BE2C (cell line): ENCODE measurements around the gene HLA-A.

Source experiments
- DNase-seq: peaks from one replicate; pipeline ENCODE4 v3.0.0-alpha.2; 2020
- H3K27me3 ChIP-seq: fragments of 250-450 bp; sonication (Bioruptor Pico); 2 replicates; pipeline ENCODE4 v1.5.1; 2020; ENCODE audit warnings: mild to moderate bottlenecking
- H3K36me3 ChIP-seq: fragments of 250-450 bp; sonication (Bioruptor Pico); 2 replicates; pipeline ENCODE4 v1.5.1; 2020; ENCODE audit warnings: mild to moderate bottlenecking
- H3K4me1 ChIP-seq: fragments of 250-450 bp; sonication (Bioruptor Pico); 2 replicates; pipeline ENCODE4 v1.5.1; 2020
- H3K4me3 ChIP-seq: 2 replicates; pipeline ENCODE4 v1.5.1; 2011; ENCODE audit warnings: low read depth, low read length
- H3K9me3 ChIP-seq: fragments of 250-450 bp; sonication (Bioruptor Pico); 2 replicates; pipeline ENCODE4 v1.5.1; 2020
- CTCF ChIP-seq: IDR thresholded peaks from 2 replicates; pipeline ENCODE4 v1.5.1; 2012; ENCODE audit warnings: mild to moderate bottlenecking, low read depth, low read length

The HLA-A gene

GRCh38 chr6:29941471-29941870 is 861 bp upstream of the HLA-A start:
- TF ChIP-seq CTCF: no peak
- peak overlapping the region; percentile 73 for H3K4me3 ChIP-seq
- no peak for DNase-seq
- H3K4me1 ChIP-seq: no peaks in the 10 kb centered on the region
- H3K36me3 ChIP-seq: peaks cover 3% of the 10 kb centered on the region
- no peaks in the 10 kb centered on the region for H3K27me3 ChIP-seq
- no peaks in the 10 kb centered on the region for H3K9me3 ChIP-seq

DNA sequence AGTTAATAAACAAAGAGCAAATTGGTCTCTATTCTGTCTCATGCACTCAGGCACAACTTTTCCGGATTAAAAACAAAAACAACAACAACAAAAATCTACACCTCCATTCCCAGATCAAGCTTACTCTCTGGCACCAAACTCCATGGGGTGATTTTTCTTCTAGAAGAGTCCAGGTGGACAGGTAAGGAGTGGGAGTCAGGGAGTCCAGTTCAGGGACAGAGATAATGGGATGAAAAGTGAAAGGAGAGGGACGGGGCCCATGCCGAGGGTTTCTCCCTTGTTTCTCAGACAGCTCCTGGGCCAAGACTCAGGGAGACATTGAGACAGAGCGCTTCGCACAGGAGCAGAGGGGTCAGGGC is 437 bp upstream of the HLA-A start:
- Histone ChIP-seq H3K36me3 (peaks cover 3% of the 10 kb centered on the region), H3K9me3 (no peaks in the 10 kb centered on the region), H3K4me1 (no peaks in the 10 kb centered on the region), H3K4me3 (peak overlapping the region; percentile 73), H3K27me3 (no peaks in the 10 kb centered on the region)
- no peak for TF ChIP-seq CTCF
- no peak for DNase-seq

DNA sequence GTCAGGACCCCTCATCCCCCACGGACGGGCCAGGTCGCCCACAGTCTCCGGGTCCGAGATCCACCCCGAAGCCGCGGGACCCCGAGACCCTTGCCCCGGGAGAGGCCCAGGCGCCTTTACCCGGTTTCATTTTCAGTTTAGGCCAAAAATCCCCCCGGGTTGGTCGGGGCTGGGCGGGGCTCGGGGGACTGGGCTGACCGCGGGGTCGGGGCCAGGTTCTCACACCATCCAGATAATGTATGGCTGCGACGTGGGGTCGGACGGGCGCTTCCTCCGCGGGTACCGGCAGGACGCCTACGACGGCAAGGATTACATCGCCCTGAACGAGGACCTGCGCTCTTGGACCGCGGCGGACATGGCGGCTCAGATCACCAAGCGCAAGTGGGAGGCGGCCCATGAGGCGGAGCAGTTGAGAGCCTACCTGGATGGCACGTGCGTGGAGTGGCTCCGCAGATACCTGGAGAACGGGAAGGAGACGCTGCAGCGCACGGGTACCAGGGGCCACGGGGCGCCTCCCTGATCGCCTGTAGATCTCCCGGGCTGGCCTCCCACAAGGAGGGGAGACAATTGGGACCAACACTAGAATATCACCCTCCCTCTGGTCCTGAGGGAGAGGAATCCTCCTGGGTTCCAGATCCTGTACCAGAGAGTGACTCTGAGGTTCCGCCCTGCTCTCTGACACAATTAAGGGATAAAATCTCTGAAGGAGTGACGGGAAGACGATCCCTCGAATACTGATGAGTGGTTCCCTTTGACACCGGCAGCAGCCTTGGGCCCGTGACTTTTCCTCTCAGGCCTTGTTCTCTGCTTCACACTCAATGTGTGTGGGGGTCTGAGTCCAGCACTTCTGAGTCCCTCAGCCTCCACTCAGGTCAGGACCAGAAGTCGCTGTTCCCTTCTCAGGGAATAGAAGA is 978 bp downstream of the HLA-A start:
- Histone ChIP-seq H3K27me3 (no peaks in the 10 kb centered on the region), H3K4me3 (peak overlapping the region; percentile 73), H3K4me1 (peaks cover 7% of the 10 kb centered on the region), H3K9me3 (no peaks in the 10 kb centered on the region), H3K36me3 (peaks cover 3% of the 10 kb centered on the region)
- no peak for TF ChIP-seq CTCF
- DNase-seq: no peak

DNA sequence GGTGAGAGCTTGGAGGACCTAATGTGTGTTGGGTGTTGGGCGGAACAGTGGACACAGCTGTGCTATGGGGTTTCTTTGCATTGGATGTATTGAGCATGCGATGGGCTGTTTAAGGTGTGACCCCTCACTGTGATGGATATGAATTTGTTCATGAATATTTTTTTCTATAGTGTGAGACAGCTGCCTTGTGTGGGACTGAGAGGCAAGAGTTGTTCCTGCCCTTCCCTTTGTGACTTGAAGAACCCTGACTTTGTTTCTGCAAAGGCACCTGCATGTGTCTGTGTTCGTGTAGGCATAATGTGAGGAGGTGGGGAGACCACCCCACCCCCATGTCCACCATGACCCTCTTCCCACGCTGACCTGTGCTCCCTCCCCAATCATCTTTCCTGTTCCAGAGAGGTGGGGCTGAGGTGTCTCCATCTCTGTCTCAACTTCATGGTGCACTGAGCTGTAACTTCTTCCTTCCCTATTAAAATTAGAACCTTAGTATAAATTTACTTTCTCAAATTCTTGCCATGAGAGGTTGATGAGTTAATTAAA is 3.0 kb downstream of the HLA-A start:
- Histone ChIP-seq H3K36me3 (peaks cover 3% of the 10 kb centered on the region), H3K4me3 (no peak overlapping the region), H3K9me3 (no peaks in the 10 kb centered on the region), H3K27me3 (no peaks in the 10 kb centered on the region), H3K4me1 (peaks cover 7% of the 10 kb centered on the region)
- no peak for TF ChIP-seq CTCF
- DNase-seq: no peak

DNA sequence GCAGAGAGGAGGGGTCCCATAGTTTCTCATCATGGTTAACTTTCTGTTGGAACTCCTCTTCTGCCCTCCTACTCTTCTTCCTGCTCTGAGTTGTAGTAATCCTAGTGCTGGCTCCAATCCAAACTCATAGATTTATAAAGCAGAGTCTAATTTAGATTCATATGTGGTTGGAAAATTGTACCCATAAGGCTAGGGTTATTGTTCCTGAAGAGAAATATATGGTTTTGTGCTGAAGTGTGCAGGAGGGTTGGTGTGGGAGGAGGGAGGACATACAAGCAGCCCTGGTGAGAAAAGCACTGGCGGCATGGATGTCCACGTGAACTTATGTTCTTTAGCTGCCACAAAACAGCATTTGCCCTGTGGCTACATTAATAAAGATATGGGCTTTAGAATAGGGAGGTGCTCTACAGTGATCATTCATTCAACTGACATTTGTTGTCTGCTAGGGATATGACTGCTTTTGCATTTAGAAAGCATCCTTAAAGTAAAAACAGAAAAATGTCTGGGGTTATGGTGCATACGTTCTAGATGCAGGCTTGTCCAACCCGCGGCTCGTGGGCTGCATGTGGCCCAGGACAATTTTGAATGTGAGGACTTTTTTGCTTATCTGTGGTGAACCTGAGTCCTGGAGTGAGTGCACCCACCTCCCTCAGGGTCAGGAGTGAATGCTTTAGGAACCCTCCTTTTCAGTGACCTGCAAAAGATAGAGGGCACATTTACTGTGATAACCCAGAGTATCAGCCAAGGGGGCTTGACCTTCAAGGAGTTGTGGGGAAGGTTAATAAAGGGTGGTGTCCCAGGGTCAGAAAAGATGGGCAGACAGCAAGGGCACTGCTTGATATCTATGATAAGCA is 4.1 kb downstream of the HLA-A start:
- Histone ChIP-seq H3K4me3 (no peak overlapping the region), H3K9me3 (no peaks in the 10 kb centered on the region), H3K4me1 (peaks cover 7% of the 10 kb centered on the region), H3K27me3 (no peaks in the 10 kb centered on the region), H3K36me3 (peaks cover 3% of the 10 kb centered on the region)
- TF ChIP-seq CTCF: no peak
- DNase-seq: no peak
